Caco-2 (cell line): Measurements from ENCODE around the gene CSTPP1. TPM values are rescaled to one million over a fixed set of nuclear protein-coding genes. Genes with fewer than 3 reads are reported as not detected.

ENCODE experiments used
- BruUV-seq: library from RNA; stranded (reverse); fragments of 400-500 nt; replicated peaks from 2 replicates; lab custom pipeline; 2021; lab: Mats Ljungman, UMichigan
- CTCF ChIA-PET: fragments of 300-600 bp; sonication (Branson Sonifier 250); formaldehyde crosslinking; loops from one replicate; lab custom pipeline; 2022; ENCODE audit warnings: antibody characterized with exemption; lab: Charles Lee
- POLR2A ChIA-PET: fragments of 300-600 bp; sonication (Branson Sonifier 250); formaldehyde crosslinking; loops from one replicate; lab custom pipeline; 2022; ENCODE audit warnings: antibody characterized with exemption; lab: Charles Lee
- DNase-seq, 2 experiments: peaks; one replicate each; pipeline versions ENCODE4 v3.0.0 to v3.0.0-alpha.2; 2020 to 2022
- H3K27me3 ChIP-seq: replicated peaks from 2 replicates; pipeline ENCODE4 v1.6.0; 2011; ENCODE audit warnings: low read length; ENCODE audit not compliant: control insufficient read depth, insufficient read depth
- H3K36me3 ChIP-seq: 2 replicates; pipeline ENCODE4 v1.5.1; 2011; ENCODE audit warnings: low read length; ENCODE audit not compliant: control insufficient read depth, insufficient read depth
- H3K4me1 ChIP-seq: fragments of 250-450 bp; sonication (Bioruptor Pico); 2 replicates; pipeline ENCODE4 v1.5.1; 2020; ENCODE audit warnings: mild to moderate bottlenecking
- H3K4me3 ChIP-seq: 2 replicates; pipeline ENCODE4 v1.5.1; 2011; ENCODE audit warnings: low read depth, mild to moderate bottlenecking, control low read depth, low read length
- H3K9me3 ChIP-seq: fragments of 250-450 bp; sonication (Bioruptor Pico); 2 replicates; pipeline ENCODE4 v1.5.1; 2020; ENCODE audit warnings: mild to moderate bottlenecking, moderate library complexity
- H3K27ac Mint-ChIP-seq: one replicate; pipeline ENCODE4 v1.8.0; 2022; ENCODE audit warnings: mixed read lengths; ENCODE audit not compliant: unreplicated experiment
- H3K27me3 Mint-ChIP-seq: one replicate; pipeline ENCODE4 v1.8.0; 2022; ENCODE audit warnings: mixed read lengths; ENCODE audit not compliant: insufficient read depth, unreplicated experiment
- H3K36me3 Mint-ChIP-seq: one replicate; pipeline ENCODE4 v1.8.0; 2022; ENCODE audit warnings: mild to moderate bottlenecking, mixed read lengths; ENCODE audit not compliant: insufficient read depth, unreplicated experiment
- H3K4me1 Mint-ChIP-seq: one replicate; pipeline ENCODE4 v1.8.0; 2022; ENCODE audit warnings: low read depth, mixed read lengths; ENCODE audit not compliant: unreplicated experiment
- H3K4me3 Mint-ChIP-seq: one replicate; pipeline ENCODE4 v1.8.0; 2022; ENCODE audit warnings: mild to moderate bottlenecking, moderate library complexity, mixed read lengths; ENCODE audit not compliant: unreplicated experiment
- H3K9me3 Mint-ChIP-seq: one replicate; pipeline ENCODE4 v1.8.0; 2022; ENCODE audit warnings: mixed read lengths; ENCODE audit not compliant: unreplicated experiment
- intact Hi-C: fragments of 100-400 bp; cut with micrococcal nuclease; formaldehyde crosslinking; loops from one replicate; pipeline ENCODE4 v1.10.0; 2022; ENCODE audit not compliant: unreplicated experiment
- total RNA-seq: library from RNA; stranded (reverse); gene quantifications from 2 replicates; pipeline ENCODE4 v1.2.3, GENCODE V29; 2022
- TF ChIP-seq, protein P1 (sequence below), 2 experiments: fragments of 200-600 bp in 1 of 2; IDR thresholded peaks; 1 replicate in 1 of 2; 2 replicates in 1 of 2; pipeline versions ENCODE4 v1.5.1 to v1.8.0; 2011 to 2022; ENCODE audit warnings: antibody characterized with exemption in 1 of 2, control low read depth in 1 of 2, inconsistent platforms in 1 of 2, low read depth in 1 of 2, low read length in 1 of 2, mild to moderate bottlenecking in 1 of 2, moderate library complexity in 1 of 2; ENCODE audit not compliant: insufficient read depth in 1 of 2, severe bottlenecking in 1 of 2, unreplicated experiment in 1 of 2

Gene CSTPP1
- total RNA-seq, 1 experiment from 2014 or later, result 22.9 TPM

DNA sequence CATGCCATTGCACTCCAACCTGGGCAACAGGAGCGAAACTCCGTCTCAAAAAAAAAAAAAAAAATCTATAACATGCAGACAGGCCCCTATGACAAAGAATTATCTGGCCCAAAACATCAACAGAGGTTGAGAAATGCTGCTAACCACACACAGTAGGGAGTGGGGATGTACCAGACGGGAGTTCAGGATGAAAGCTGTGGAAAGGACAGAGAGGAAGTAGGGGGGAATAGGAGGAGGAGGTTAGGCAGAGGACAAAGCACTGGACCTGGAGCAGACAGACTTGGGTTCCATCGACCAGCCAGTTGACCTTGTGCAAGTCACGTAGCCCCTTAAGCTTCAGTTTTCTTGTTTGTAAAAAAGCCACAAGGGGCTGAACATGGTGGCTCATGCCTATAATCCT, 30.8 kb upstream of the CSTPP1 start:
- Histone ChIP-seq H3K27me3 (no peaks in the 10 kb centered on the region), H3K9me3 (no peaks in the 10 kb centered on the region), H3K4me3 (no peak overlapping the region), H3K4me1 (no peaks in the 10 kb centered on the region), H3K36me3 (no peaks in the 10 kb centered on the region; the same call in 1 of the 2 replicates)
- Mint-ChIP-seq H3K27me3 (no peaks in the 10 kb centered on the region), H3K36me3 (no peaks in the 10 kb centered on the region), H3K27ac (no peak overlapping the region), H3K9me3 (no peaks in the 10 kb centered on the region), H3K4me3 (no peak overlapping the region), H3K4me1 (no peaks in the 10 kb centered on the region)
- no TSS peak for BruUV-seq
- TF ChIP-seq, protein P1, sequence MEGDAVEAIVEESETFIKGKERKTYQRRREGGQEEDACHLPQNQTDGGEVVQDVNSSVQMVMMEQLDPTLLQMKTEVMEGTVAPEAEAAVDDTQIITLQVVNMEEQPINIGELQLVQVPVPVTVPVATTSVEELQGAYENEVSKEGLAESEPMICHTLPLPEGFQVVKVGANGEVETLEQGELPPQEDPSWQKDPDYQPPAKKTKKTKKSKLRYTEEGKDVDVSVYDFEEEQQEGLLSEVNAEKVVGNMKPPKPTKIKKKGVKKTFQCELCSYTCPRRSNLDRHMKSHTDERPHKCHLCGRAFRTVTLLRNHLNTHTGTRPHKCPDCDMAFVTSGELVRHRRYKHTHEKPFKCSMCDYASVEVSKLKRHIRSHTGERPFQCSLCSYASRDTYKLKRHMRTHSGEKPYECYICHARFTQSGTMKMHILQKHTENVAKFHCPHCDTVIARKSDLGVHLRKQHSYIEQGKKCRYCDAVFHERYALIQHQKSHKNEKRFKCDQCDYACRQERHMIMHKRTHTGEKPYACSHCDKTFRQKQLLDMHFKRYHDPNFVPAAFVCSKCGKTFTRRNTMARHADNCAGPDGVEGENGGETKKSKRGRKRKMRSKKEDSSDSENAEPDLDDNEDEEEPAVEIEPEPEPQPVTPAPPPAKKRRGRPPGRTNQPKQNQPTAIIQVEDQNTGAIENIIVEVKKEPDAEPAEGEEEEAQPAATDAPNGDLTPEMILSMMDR (IDR thresholded peaks at IDR 0.05; ENCODE audit: insufficient read depth in 1 of 2, low read depth in 1 of 2, low read length in 1 of 2, severe bottlenecking in 1 of 2, unreplicated experiment in 1 of 2), result no peak
- CTCF ChIA-PET, result interaction anchor here (2.0 kb wide), 1 partner anchor 11 kb away, joined by 7 read pairs; no protein-coding TSS in a partner anchor
- no peak for DNase-seq
- POLR2A ChIA-PET, result no interaction called here
- intact Hi-C loops, result no loop called here

DNA sequence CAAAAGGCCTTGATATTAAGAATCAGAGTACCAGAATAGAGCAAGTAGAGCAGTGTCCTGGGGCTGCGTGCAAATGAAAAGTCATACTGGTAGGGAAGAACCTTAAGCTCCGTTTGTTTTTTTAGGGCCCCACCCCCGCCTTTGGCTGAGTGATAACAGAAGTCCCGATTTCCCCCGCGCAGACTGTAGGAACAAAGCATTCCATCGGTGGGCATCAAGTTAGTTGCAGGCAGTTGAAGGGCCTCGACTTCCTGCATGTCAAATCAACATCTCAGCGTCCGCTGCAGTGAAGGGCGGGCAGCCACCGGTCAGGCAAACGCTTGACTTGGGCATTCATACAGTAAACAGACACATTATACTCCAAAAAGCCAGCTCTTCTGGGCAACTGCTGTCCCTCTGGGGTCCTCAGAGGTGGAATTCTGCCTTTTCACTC, 29.9 kb upstream of the CSTPP1 start:
- Histone ChIP-seq H3K36me3 (no peaks in the 10 kb centered on the region; the same call in 1 of the 2 replicates), H3K27me3 (no peaks in the 10 kb centered on the region), H3K9me3 (no peaks in the 10 kb centered on the region), H3K4me3 (no peak overlapping the region), H3K4me1 (no peaks in the 10 kb centered on the region)
- intact Hi-C loops, result no loop called here
- TF ChIP-seq, protein P1 (IDR thresholded peaks at IDR 0.05; ENCODE audit: insufficient read depth in 1 of 2, low read depth in 1 of 2, low read length in 1 of 2, severe bottlenecking in 1 of 2, unreplicated experiment in 1 of 2), result no peak
- Mint-ChIP-seq H3K9me3 (no peaks in the 10 kb centered on the region), H3K36me3 (no peaks in the 10 kb centered on the region), H3K27me3 (no peaks in the 10 kb centered on the region), H3K27ac (no peak overlapping the region), H3K4me3 (no peak overlapping the region), H3K4me1 (no peaks in the 10 kb centered on the region)
- no peak for DNase-seq
- no TSS peak for BruUV-seq
- POLR2A ChIA-PET, result no interaction called here
- CTCF ChIA-PET, result interaction anchor here (2.0 kb wide), 1 partner anchor 10 kb away, joined by 7 read pairs; no protein-coding TSS in a partner anchor

DNA sequence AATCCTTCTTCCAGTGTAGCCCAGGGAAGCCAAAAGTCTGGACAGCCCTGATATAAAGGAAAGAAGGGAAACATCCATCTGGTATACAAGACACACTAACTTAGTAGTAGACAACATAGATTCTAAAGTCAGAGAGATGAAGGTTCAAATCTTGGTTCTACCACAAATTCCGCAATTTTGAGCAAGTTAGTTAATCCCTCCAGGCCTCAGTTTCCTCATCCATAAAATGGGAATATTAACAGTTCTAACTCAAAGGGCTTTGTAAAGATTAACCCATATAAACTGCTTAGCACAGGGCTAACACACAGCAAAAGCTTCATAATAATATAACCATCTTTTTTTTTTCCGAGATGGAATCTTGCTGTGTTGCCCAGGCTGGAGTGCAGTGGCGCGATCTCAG, 29.0 kb upstream of the CSTPP1 start:
- H3K4me1 ChIP-seq, result no peaks in the 10 kb centered on the region
- Mint-ChIP-seq H3K9me3 (no peaks in the 10 kb centered on the region), H3K4me3 (no peak overlapping the region), H3K36me3 (no peaks in the 10 kb centered on the region), H3K4me1 (no peaks in the 10 kb centered on the region), H3K27ac (no peak overlapping the region), H3K27me3 (no peaks in the 10 kb centered on the region)
- ChIA-PET CTCF (interaction anchor here (2.0 kb wide), 1 partner anchor 9 kb away, joined by 7 read pairs; no protein-coding TSS in a partner anchor), POLR2A (no interaction called here)
- H3K36me3 ChIP-seq, result no peaks in the 10 kb centered on the region; the same call in 1 of the 2 replicates
- no peaks in the 10 kb centered on the region for H3K9me3 ChIP-seq
- intact Hi-C loops, result no loop called here
- H3K27me3 ChIP-seq, result no peaks in the 10 kb centered on the region
- no peak for DNase-seq
- no TSS peak for BruUV-seq
- TF ChIP-seq, protein P1 (IDR thresholded peaks at IDR 0.05; ENCODE audit: insufficient read depth in 1 of 2, low read depth in 1 of 2, low read length in 1 of 2, severe bottlenecking in 1 of 2, unreplicated experiment in 1 of 2), result no peak
- no peak overlapping the region for H3K4me3 ChIP-seq
